Stomach (tissue), 4 donors: ENCODE data around the gene SKA3.

Experiments
- POLR2A ChIP-seq, 4 donors: fragments of 450-650 bp; IDR thresholded peaks; one replicate each; pipeline ENCODE4 v1.6.1; 2016; ENCODE audit warnings: antibody characterized with exemption in 4 of 4, control low read depth in 2 of 4, mild to moderate bottlenecking in 1 of 4, moderate library complexity in 1 of 4
- POLR2AphosphoS5 ChIP-seq, 3 donors: sonication (generic); formaldehyde crosslinking; IDR thresholded peaks; one replicate each; pipeline ENCODE4 v1.6.1; 2016; ENCODE audit warnings: antibody characterized with exemption in 3 of 3
- TF ChIP-seq, protein P1 (sequence below), 7 experiments: fragments of 450-650 bp in 4 of 7; fragments of 200-600 bp in 3 of 7; sonication (generic) in 3 of 7; IDR thresholded peaks; one replicate each; pipeline ENCODE4 v1.5.1; 2016 to 2019; ENCODE audit warnings: antibody characterized with exemption in 7 of 7, control low read depth in 2 of 7, mild to moderate bottlenecking in 1 of 7

DNA sequence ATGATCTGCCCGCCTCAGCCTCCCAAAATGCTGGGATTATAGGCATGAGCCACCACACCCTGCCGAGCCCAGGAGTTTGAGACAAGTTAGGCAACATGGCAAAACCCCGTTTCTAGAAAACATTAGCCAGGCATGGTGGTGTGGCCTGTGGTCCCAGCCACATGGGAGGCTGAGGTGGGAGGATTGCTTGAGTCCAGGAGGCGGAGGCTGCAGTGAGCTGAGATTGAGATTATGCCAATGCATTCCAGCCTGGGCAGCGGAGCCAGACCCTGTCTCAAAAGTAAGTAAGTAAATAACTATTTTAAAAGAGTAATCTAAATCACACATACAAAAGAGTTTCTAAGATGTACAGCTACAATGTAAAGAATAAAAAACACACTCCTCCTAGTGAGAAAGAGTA is 41.9 kb downstream of the SKA3 start:
- TF ChIP-seq, protein P1, sequence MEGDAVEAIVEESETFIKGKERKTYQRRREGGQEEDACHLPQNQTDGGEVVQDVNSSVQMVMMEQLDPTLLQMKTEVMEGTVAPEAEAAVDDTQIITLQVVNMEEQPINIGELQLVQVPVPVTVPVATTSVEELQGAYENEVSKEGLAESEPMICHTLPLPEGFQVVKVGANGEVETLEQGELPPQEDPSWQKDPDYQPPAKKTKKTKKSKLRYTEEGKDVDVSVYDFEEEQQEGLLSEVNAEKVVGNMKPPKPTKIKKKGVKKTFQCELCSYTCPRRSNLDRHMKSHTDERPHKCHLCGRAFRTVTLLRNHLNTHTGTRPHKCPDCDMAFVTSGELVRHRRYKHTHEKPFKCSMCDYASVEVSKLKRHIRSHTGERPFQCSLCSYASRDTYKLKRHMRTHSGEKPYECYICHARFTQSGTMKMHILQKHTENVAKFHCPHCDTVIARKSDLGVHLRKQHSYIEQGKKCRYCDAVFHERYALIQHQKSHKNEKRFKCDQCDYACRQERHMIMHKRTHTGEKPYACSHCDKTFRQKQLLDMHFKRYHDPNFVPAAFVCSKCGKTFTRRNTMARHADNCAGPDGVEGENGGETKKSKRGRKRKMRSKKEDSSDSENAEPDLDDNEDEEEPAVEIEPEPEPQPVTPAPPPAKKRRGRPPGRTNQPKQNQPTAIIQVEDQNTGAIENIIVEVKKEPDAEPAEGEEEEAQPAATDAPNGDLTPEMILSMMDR (IDR thresholded peaks at IDR 0.05), result no peak
- TF ChIP-seq POLR2A (IDR thresholded peaks at IDR 0.05) (no peak), POLR2AphosphoS5 (IDR thresholded peaks at IDR 0.05) (no peak)
